ENCODE data around the gene EBF3. TPM values are rescaled to one million over a fixed set of nuclear protein-coding genes. Genes with fewer than 3 reads are reported as not detected.
A peak's percentile ranks its signal among the peaks of the same experiment; 100 is the strongest.

EBF3 gene
- total and polyA plus RNA-seq, 11 donors = 3.6 to 8.8 (median 5.4) TPM

DNA sequence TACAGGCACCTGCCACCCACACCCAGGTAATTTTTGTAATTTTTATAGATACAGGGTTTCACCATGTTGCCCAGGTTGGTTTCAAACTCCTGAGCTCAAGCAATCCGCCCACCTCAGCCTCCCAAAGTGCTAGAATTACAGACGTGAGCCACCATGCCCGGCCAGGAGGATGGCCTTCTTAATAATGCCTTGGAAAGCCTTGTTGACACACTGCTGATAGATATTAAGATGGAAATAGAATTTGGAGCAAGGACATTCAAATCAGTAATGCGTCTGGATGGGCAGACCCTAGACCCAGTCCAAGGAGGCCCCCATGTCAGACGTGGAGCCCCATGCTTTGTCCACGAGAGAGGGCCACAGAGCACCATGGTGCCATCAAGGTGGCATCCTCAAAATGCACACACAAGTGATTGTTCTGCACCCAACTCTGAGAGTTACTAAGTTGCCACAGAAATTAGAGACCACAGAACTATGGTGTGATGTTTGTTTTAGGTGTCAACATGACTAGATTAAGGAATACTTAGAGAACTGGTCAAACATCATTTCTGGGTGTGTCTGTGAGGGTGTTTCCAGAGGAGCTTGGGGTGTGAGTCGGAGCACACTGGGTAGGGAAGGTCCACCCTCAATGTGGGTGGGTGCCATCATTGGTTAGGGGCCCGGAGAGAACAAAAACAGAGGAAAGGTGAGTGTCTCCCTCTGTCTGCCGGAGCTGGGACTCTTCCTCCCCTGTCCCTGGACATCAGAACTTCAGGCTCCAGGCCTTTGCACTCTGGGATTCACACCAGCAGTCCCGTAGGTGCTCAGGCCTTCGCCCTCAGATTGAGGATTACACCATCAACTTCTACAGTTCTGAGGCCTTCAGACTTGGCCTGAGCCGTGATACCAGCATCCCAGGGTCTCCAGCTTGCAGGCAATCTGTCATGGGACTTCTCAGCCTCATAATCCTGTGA is 34.5 kb downstream of the EBF3 start:
- WGBS, 4 donors = 74 to 79% (median 77%) methylated on average over 12 of the region's 12 CpGs
- DNase-seq = peak in 2 of 5 donors; percentile 6 to 17

GRCh38 chr10:129927351-129928120 is 36.5 kb downstream of the EBF3 start:
- Histone ChIP-seq H3K4me1 (peaks cover 0 to 17% (median 0%) of the 10 kb centered on the region in 12 donors), H3K9me3 (no peaks in the 10 kb centered on the region), H3K27ac (no peak overlapping the region), H3K36me3 (peaks cover 0 to 5% (median 0%) of the 10 kb centered on the region in 9 donors), H3K4me3 (no peak overlapping the region), H3K27me3 (no peaks in the 10 kb centered on the region)
- TF ChIP-seq, protein P1, sequence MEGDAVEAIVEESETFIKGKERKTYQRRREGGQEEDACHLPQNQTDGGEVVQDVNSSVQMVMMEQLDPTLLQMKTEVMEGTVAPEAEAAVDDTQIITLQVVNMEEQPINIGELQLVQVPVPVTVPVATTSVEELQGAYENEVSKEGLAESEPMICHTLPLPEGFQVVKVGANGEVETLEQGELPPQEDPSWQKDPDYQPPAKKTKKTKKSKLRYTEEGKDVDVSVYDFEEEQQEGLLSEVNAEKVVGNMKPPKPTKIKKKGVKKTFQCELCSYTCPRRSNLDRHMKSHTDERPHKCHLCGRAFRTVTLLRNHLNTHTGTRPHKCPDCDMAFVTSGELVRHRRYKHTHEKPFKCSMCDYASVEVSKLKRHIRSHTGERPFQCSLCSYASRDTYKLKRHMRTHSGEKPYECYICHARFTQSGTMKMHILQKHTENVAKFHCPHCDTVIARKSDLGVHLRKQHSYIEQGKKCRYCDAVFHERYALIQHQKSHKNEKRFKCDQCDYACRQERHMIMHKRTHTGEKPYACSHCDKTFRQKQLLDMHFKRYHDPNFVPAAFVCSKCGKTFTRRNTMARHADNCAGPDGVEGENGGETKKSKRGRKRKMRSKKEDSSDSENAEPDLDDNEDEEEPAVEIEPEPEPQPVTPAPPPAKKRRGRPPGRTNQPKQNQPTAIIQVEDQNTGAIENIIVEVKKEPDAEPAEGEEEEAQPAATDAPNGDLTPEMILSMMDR (IDR thresholded peaks at IDR 0.05) = no peak
- TF ChIP-seq POLR2A (IDR thresholded peaks at IDR 0.05) = no peak
- peak in 1 of 4 donors; percentile 8 for ATAC-seq
- DNase-seq = peak in 1 of 5 donors; percentile 14
- WGBS, 4 donors = 70 to 74% (median 73%) methylated on average over 16 of the region's 16 CpGs
- intact Hi-C loops (cut with DNase I) = no loop called here

More for the DNA sequence above, 34.5 kb downstream of the EBF3 start:
- Histone ChIP-seq H3K27ac (no peak overlapping the region), H3K4me1 (peaks cover 0 to 15% (median 0%) of the 10 kb centered on the region in 12 donors), H3K36me3 (peaks cover 0 to 1% (median 0%) of the 10 kb centered on the region in 9 donors), H3K4me3 (no peak overlapping the region), H3K9me3 (no peaks in the 10 kb centered on the region), H3K27me3 (no peaks in the 10 kb centered on the region)
- TF ChIP-seq POLR2A (IDR thresholded peaks at IDR 0.05) = no peak
- TF ChIP-seq, protein P1 (IDR thresholded peaks at IDR 0.05) = peak in 2 of 12 donors; percentile 18 to 26
- ATAC-seq = no peak
- intact Hi-C loops (cut with DNase I) = no loop called here

DNA sequence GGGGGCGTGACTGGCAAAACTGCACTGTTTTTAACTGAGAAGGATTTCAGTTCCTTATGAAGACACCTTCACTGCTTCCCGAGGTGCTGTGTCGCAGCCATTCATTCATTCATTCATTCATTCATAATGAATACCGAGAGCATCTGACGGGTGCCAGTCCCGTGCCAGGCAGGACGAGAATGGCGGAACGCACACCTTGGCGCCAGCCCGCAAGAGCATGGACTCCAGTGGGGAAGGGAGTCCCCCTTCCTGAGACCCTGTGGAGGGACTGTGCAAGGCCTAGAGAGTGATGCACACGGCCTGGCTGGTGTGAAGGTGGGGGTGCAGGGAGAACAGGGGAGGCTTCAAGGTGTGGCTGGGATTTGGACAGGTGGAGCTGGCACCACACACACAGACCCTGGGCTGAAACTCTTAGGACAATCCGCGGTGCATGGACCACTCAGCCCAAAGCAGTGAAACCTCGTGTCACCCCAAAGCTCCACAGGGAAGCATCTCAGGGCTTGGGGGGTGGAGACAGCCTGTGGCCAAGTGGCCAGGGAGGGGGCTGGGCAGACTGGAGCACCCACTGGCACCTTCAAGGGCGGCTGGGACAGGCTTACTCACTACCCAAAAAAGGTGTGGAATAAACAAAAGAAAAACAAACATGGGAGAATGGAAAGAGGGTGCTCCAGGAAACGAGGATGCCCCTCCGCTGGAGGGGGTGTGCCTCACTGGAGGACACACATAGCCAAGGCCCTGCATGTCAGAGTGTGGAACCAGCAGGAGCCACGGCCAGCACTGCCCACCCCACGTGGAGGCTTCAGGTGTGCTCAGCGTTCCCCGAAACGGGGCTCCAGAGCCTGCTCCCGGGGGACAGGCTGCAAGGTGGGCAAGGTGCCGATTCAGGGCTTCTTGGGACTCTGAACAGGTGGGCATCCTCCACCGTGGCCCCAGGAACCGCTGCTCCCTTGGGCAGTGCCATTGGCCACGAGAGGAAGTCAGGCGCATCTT is 37.7 kb downstream of the EBF3 start:
- no peak overlapping the region for H3K27ac ChIP-seq
- no peaks in the 10 kb centered on the region for H3K9me3 ChIP-seq
- no peaks in the 10 kb centered on the region for H3K27me3 ChIP-seq
- peaks cover 0 to 5% (median 0%) of the 10 kb centered on the region in 9 donors for H3K36me3 ChIP-seq
- ATAC-seq = no peak
- peaks cover 0 to 23% (median 0%) of the 10 kb centered on the region in 12 donors for H3K4me1 ChIP-seq
- WGBS, 4 donors = 71 to 85% (median 77%) methylated on average over 29 of the region's 29 CpGs
- DNase-seq = peak in 1 of 5 donors; percentile 17
- TF ChIP-seq, protein P1 (IDR thresholded peaks at IDR 0.05) = no peak
- TF ChIP-seq POLR2A (IDR thresholded peaks at IDR 0.05) = no peak
- no peak overlapping the region for H3K4me3 ChIP-seq
- intact Hi-C loops (cut with DNase I) = no loop called here
